Measurements from ENCODE around the gene ADAM8.
"Not testable (repeated sequence)": the region's sequence is repeated elsewhere in the genome, so short reads cannot be mapped to it uniquely, and the experiment has no call there.

ADAM8 gene

GRCh38 chr10:133231244-133231945 lies 45.3 kb downstream of the ADAM8 start:
- DNase-seq (ENCODE audit: low spot score), result no peak

GRCh38 chr10:133230387-133231195 lies 46.1 kb downstream of the ADAM8 start:
- peak; percentile 26 for DNase-seq (ENCODE audit: low spot score)

GRCh38 chr10:133230044-133230361 lies 46.7 kb downstream of the ADAM8 start, which contains the start of gene UTF1:
Gene UTF1 (plus strand): TSS chr10:133230217. CDS start chr10:133230289, 72 bp downstream.
- no peak for DNase-seq (ENCODE audit: low spot score)

- no peak for DNase-seq (ENCODE audit: low spot score)
Observed at GRCh38 chr10:133229265-133230043, 47.2 kb downstream of the ADAM8 start.

GRCh38 chr10:133227256-133227655 lies 49.4 kb downstream of the ADAM8 start:
- no peak for DNase-seq (ENCODE audit: low spot score)

- no peak for DNase-seq (ENCODE audit: low spot score)
Observed at GRCh38 chr10:133226251-133226808, 50.3 kb downstream of the ADAM8 start.

- no peak for DNase-seq (ENCODE audit: low spot score)
Observed at GRCh38 chr10:133225707-133226191, 50.9 kb downstream of the ADAM8 start.

GRCh38 chr10:133224756-133225372 lies 51.8 kb downstream of the ADAM8 start:
- no peak for DNase-seq (ENCODE audit: low spot score)

GRCh38 chr10:133224076-133224475 lies 52.6 kb downstream of the ADAM8 start:
- DNase-seq (ENCODE audit: low spot score), result no peak

GRCh38 chr10:133221756-133222155 lies 54.9 kb downstream of the ADAM8 start:
- DNase-seq (ENCODE audit: low spot score), result not testable (repeated sequence)

GRCh38 chr10:133221331-133221730 lies 55.3 kb downstream of the ADAM8 start:
- no peak for DNase-seq (ENCODE audit: low spot score)

- DNase-seq (ENCODE audit: low spot score), result no peak
Observed at GRCh38 chr10:133219782-133220181, 56.9 kb downstream of the ADAM8 start.

- DNase-seq (ENCODE audit: low spot score), result no peak
Observed at GRCh38 chr10:133218891-133219290, 57.8 kb downstream of the ADAM8 start.

GRCh38 chr10:133217800-133218589 lies 58.7 kb downstream of the ADAM8 start:
- DNase-seq (ENCODE audit: low spot score), result no peak

- DNase-seq (ENCODE audit: low spot score), result no peak
Observed at GRCh38 chr10:133216776-133217175, 59.9 kb downstream of the ADAM8 start.

GRCh38 chr10:133215586-133215985 lies 61.1 kb downstream of the ADAM8 start:
- no peak for DNase-seq (ENCODE audit: low spot score)

- DNase-seq (ENCODE audit: low spot score), result no peak
Observed at GRCh38 chr10:133214468-133215410, 61.9 kb downstream of the ADAM8 start.

- DNase-seq (ENCODE audit: low spot score), result no peak
Observed at GRCh38 chr10:133213641-133214467, 62.8 kb downstream of the ADAM8 start.
